ENCODE measurements around the gene RBL2.

- TF ChIP-seq GATA2 (IDR thresholded peaks at IDR 0.05; ENCODE audit: low read depth, low read length) = no peak
- TF ChIP-seq GATA3 (IDR thresholded peaks at IDR 0.05; ENCODE audit: low read depth, low read length) = no peak
These were observed 17.3 kb upstream of the RBL2 start for GRCh38 chr16:53417011-53417410.

Measured in SH-SY5Y (cell line).